Skeletal muscle satellite cell (primary cell): ENCODE results near the gene PTPA.

Experiments used
- H3K27me3 ChIP-seq: 2 replicates; pipeline ENCODE4 v1.7.0; 2013; ENCODE audit warnings: low read length; ENCODE audit not compliant: control insufficient read depth, insufficient read depth
- H3K36me3 ChIP-seq: 2 replicates; pipeline ENCODE4 v1.7.0; 2013; ENCODE audit warnings: mild to moderate bottlenecking, control low read depth, low read length; ENCODE audit not compliant: insufficient read depth
- H3K4me1 ChIP-seq: 2 replicates; pipeline ENCODE4 v1.7.0; 2013; ENCODE audit warnings: low read length; ENCODE audit not compliant: control insufficient read depth, insufficient read depth
- H3K4me2 ChIP-seq: 2 replicates; pipeline ENCODE4 v1.7.0; 2013; ENCODE audit warnings: mild to moderate bottlenecking, low read length
- H3K4me3 ChIP-seq: 2 replicates; pipeline ENCODE4 v1.7.0; 2013; ENCODE audit warnings: low read length
- H3K9ac ChIP-seq: 2 replicates; pipeline ENCODE4 v1.7.0; 2013; ENCODE audit warnings: mild to moderate bottlenecking, low read depth, low read length, moderate library complexity
- H3K9me3 ChIP-seq: replicated peaks from 2 replicates; pipeline ENCODE4 v1.7.0; 2013; ENCODE audit warnings: mild to moderate bottlenecking, control low read depth, low read length

The PTPA gene

GRCh38 chr9:129131300-129132145 is 20.3 kb downstream of the PTPA start:
- no peak overlapping the region for H3K4me2 ChIP-seq
- H3K4me3 ChIP-seq = no peak overlapping the region
- no peaks in the 10 kb centered on the region for H3K27me3 ChIP-seq
- no peaks in the 10 kb centered on the region for H3K9me3 ChIP-seq
- H3K36me3 ChIP-seq = peaks cover 33% of the 10 kb centered on the region
- no peaks in the 10 kb centered on the region for H3K4me1 ChIP-seq
- H3K9ac ChIP-seq = no peak overlapping the region

GRCh38 chr9:129133082-129133481 is 21.9 kb downstream of the PTPA start:
- Histone ChIP-seq H3K27me3 (no peaks in the 10 kb centered on the region), H3K9ac (no peak overlapping the region), H3K4me2 (no peak overlapping the region), H3K4me1 (peaks cover 1% of the 10 kb centered on the region), H3K4me3 (no peak overlapping the region), H3K36me3 (peaks cover 26% of the 10 kb centered on the region), H3K9me3 (no peaks in the 10 kb centered on the region)

GRCh38 chr9:129135476-129135875 is 24.3 kb downstream of the PTPA start:
- Histone ChIP-seq H3K9ac (no peak overlapping the region), H3K4me1 (peaks cover 22% of the 10 kb centered on the region), H3K27me3 (no peaks in the 10 kb centered on the region), H3K4me2 (no peak overlapping the region), H3K9me3 (no peaks in the 10 kb centered on the region), H3K36me3 (peaks cover 27% of the 10 kb centered on the region), H3K4me3 (no peak overlapping the region)

GRCh38 chr9:129136446-129137035 is 25.3 kb downstream of the PTPA start:
- peaks cover 22% of the 10 kb centered on the region for H3K36me3 ChIP-seq
- no peak overlapping the region for H3K4me2 ChIP-seq
- H3K9ac ChIP-seq = no peak overlapping the region
- no peaks in the 10 kb centered on the region for H3K27me3 ChIP-seq
- H3K4me3 ChIP-seq = no peak overlapping the region
- H3K4me1 ChIP-seq = peaks cover 32% of the 10 kb centered on the region
- H3K9me3 ChIP-seq = no peaks in the 10 kb centered on the region

- Histone ChIP-seq H3K27me3 (no peaks in the 10 kb centered on the region), H3K4me3 (no peak overlapping the region), H3K9me3 (no peaks in the 10 kb centered on the region), H3K9ac (peak overlapping the region; percentile 79), H3K4me2 (no peak overlapping the region), H3K36me3 (peaks cover 25% of the 10 kb centered on the region), H3K4me1 (peaks cover 41% of the 10 kb centered on the region)
Measured at GRCh38 chr9:129137292-129138143, 26.3 kb downstream of the PTPA start.

GRCh38 chr9:129138144-129138462 is 26.9 kb downstream of the PTPA start:
- H3K4me1 ChIP-seq = peaks cover 47% of the 10 kb centered on the region
- no peaks in the 10 kb centered on the region for H3K9me3 ChIP-seq
- H3K36me3 ChIP-seq = peaks cover 29% of the 10 kb centered on the region
- no peaks in the 10 kb centered on the region for H3K27me3 ChIP-seq
- H3K4me2 ChIP-seq = peak overlapping the region; percentile 32
- H3K4me3 ChIP-seq = no peak overlapping the region
- peak overlapping the region; percentile 79 for H3K9ac ChIP-seq

GRCh38 chr9:129138476-129139232 is 27.4 kb downstream of the PTPA start:
- no peaks in the 10 kb centered on the region for H3K27me3 ChIP-seq
- peaks cover 53% of the 10 kb centered on the region for H3K4me1 ChIP-seq
- peak overlapping the region; percentile 32 for H3K4me2 ChIP-seq
- no peak overlapping the region for H3K4me3 ChIP-seq
- peak overlapping the region; percentile 79 for H3K9ac ChIP-seq
- H3K9me3 ChIP-seq = no peaks in the 10 kb centered on the region
- peaks cover 31% of the 10 kb centered on the region for H3K36me3 ChIP-seq

GRCh38 chr9:129139233-129139992 is 28.2 kb downstream of the PTPA start:
- H3K4me3 ChIP-seq = peak overlapping the region; percentile 59
- no peaks in the 10 kb centered on the region for H3K27me3 ChIP-seq
- H3K4me1 ChIP-seq = peaks cover 58% of the 10 kb centered on the region
- H3K36me3 ChIP-seq = peaks cover 31% of the 10 kb centered on the region
- H3K9ac ChIP-seq = peak overlapping the region; percentile 79
- peak overlapping the region; percentile 85 for H3K4me2 ChIP-seq
- no peaks in the 10 kb centered on the region for H3K9me3 ChIP-seq

- H3K4me2 ChIP-seq = peak overlapping the region; percentile 89
- peak overlapping the region; percentile 65 for H3K4me3 ChIP-seq
- no peaks in the 10 kb centered on the region for H3K9me3 ChIP-seq
- no peaks in the 10 kb centered on the region for H3K27me3 ChIP-seq
- H3K4me1 ChIP-seq = peaks cover 60% of the 10 kb centered on the region
- H3K9ac ChIP-seq = peak overlapping the region; percentile 100
- H3K36me3 ChIP-seq = peaks cover 31% of the 10 kb centered on the region
Measured at GRCh38 chr9:129139993-129140396, 28.8 kb downstream of the PTPA start.

GRCh38 chr9:129140397-129141065 is 29.3 kb downstream of the PTPA start:
- H3K36me3 ChIP-seq = peaks cover 27% of the 10 kb centered on the region
- peaks cover 65% of the 10 kb centered on the region for H3K4me1 ChIP-seq
- no peaks in the 10 kb centered on the region for H3K27me3 ChIP-seq
- H3K9me3 ChIP-seq = no peaks in the 10 kb centered on the region
- H3K4me2 ChIP-seq = peak overlapping the region; percentile 89
- peak overlapping the region; percentile 65 for H3K4me3 ChIP-seq
- peak overlapping the region; percentile 100 for H3K9ac ChIP-seq
